GM19328 (cell line): ENCODE results near the gene RAB44.

ENCODE experiments used
- ATAC-seq: cut with Tn5 transposase; IDR thresholded peaks from one replicate; pipeline ENCODE4 v1.9.1; 2021; ENCODE audit warnings: mild to moderate bottlenecking, moderate library complexity; ENCODE audit not compliant: unreplicated experiment

The RAB44 gene

DNA sequence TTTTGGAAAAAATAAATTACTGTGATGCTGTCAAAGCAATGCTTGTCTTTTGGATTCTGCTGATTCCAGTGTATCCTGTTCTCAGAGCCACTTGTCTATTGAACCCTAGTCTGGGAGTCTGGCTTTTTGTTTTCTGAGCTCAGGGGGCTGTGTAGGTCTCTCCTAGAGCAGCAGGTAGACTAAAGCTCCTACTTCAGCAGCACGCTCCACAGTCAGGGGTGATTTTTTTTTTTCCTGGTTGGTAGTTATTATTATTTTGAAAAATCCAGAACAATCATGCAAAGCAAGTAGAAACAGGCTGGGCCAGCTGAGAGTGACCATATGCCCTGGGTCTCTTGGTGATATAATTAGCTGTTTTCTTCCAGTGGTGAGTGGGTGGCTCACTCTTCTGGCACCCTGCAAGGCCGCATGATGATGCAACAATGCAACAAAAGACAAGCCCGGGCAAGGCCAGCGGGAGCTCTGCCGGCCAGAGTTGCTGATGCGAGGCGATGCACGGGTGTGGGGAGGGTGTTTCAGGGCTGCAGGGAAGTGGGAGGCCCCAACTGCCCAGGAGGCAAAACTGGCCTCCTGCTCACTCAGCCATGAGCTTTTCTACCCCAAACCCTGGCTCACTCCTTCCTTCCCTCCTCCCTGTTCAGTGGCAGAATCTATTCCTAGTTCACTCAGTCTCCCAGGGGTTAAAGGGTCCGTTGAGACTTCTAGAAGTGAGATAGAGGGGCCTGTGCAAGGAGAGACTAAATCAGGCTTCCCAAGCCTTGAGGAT is 30.6 kb upstream of the RAB44 start:
- peak; percentile 69 for ATAC-seq

DNA sequence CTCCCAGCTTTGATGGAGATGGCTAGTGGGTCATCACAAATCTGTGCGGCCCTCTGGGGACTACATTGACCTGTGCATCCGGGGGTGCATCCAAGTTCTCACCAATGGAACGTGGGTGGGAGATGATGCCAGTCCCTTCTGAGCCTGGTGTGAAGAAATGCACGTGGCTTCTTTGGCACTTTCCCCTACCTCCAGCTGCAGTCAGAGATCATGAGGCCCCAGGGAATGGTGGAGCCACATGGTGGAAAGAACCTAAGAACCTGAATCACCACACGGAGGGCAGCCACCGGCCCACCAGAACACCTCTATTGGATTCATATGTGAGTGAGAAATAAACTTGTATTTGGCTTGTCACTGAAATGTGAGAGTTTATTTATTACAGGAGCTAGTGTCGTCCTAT is 29.0 kb upstream of the RAB44 start:
- no peak for ATAC-seq

DNA sequence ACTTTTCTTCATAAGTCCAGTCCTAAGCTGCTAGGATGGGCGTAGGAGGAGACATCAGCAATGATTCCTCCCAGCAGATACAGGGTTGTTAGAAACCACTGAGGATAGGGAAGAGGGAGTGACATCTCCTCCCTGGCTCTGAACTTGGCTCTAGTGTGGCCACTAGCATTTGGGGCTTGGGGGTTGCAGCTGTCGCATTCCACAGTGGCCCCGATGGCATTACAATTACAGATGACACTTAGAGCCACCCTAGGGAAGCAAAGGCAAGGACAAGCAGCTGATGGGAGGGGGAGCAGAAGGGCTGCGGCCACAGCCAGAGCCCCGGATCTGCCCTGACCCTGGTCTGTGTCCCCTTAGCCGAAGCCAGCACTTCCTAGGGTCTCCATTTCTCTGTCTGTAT is 28.6 kb upstream of the RAB44 start:
- no peak for ATAC-seq

DNA sequence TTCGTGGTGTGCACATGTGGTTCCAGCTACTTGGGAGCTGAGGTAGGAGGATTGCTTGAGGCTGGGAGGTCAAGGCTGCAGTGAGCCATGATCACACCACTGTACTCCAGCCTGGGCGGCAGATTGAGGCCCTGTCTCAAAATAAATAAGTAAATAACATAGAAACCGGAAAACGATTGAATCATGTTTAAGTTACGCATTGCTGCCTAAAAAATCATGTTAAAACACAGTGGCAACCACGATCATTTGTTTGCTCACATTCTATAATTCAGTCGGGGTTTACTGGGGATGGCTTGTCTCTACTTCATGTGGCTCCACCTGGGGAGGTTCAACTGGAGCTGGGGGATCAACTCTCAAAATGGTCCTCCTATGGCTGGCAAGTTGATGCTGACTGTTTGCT is 27.4 kb upstream of the RAB44 start:
- ATAC-seq, result no peak

DNA sequence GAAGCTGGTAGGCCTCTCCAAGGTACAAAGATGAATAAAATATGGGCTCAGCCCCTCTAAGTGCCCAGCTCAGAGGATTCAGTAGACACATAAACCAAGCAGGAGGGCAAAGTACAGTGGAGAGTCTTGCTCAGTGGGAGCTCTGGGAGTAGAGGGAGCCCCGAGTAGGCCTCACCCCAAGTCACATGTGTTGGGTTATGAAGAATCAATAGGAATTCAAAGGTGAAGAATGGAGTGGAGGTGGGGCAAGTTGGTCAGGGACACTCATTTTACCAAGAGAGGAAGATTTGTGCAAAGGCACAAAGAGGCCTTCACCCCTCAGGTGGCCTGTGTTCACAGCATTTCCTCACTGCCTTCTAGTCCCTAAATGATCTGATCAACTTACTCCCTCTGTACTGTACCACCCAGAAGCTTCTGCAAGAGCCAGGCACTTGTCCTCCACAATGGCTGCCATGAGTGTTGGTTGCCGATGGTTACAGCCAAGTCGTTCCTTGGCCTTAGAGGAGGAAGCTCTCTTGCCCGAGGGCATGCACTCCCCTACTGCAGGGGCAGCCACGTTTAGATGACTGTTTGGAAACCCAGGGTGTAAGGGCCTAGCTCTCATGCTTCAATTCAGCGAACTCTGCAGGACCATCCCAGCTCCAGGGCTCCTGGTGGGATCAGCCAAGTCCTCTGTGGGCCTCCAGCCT is 25.8 kb upstream of the RAB44 start:
- ATAC-seq, result no peak

DNA sequence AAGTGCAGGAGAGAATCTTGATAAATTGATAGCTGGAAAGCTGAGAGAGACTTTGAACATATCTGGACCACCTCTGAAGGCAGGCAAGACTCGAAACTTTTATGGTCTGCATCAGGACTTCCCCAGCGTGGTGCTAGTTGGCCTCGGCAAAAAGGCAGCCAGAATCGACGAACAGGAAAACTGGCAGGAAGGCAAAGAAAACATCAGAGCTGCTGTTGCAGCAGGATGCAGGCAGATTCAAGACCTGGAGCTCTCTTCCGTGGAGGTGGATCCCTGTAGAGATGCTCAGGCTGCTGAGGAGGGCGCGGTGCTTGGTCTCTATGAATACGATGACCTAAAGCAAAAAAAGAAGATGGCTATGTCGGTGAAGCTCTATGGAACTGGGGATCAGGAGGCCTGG is 23.7 kb upstream of the RAB44 start:
- no peak for ATAC-seq

DNA sequence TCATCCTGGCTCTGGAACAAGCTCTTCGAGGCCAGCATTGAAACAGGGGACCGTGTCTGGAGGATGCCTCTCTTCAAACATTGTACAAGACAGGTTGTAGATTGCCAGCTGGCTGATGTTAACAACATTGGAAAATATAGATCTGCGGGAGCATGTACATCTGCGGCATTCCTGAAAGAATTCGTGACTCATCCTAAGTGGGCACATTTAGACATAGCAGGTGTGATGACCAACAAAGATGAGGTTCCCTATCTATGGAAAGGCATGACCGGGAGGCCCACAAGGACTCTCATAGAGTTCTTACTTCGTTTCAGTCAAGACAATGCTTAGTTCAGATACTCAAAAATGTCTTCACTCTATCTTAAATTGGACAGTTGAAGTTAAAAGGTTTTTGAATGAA is 22.7 kb upstream of the RAB44 start:
- ATAC-seq, result no peak

DNA sequence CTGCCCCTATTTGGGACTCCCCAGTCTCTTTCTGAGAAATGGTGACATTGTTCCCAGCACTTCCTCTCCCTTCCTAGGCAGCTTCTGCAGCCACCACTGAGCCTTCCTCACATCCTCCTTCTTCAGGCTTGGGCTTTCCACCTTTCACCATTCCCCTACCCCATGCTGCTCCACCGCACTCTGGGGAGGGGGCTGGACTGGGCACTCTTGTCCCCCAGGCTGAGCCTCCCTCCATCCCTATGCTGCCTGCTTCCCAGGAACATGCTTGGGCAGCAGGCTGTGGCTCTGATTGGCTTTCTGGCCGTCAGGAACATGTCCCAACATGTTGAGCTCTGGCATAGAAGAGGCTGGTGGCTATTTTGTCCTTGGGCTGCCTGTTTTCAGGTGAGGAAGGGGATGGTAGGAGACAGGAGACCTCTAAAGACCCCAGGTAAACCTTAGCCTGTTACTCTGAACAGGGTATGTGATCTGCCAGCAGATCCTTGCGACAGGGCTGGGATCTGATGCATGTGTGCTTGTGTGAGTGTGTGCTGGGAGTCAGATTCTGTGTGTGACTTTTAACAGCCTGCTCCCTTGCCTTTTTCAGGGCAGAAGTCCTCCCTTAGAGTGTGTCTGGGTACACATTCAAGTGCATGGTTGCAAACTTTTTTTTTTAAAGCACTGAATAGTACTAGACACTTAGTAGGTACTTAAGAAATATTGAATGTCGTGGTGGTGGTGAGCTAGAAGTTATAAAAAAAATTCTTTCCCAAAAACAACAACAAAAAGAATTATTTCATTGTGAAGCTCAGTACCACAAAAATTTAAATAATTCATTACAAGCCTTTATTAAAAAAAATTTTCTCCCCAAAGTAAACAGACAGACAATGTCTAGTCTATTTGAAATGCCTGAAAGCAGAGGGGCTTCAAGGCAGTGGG is 21.2 kb upstream of the RAB44 start:
- no peak for ATAC-seq

DNA sequence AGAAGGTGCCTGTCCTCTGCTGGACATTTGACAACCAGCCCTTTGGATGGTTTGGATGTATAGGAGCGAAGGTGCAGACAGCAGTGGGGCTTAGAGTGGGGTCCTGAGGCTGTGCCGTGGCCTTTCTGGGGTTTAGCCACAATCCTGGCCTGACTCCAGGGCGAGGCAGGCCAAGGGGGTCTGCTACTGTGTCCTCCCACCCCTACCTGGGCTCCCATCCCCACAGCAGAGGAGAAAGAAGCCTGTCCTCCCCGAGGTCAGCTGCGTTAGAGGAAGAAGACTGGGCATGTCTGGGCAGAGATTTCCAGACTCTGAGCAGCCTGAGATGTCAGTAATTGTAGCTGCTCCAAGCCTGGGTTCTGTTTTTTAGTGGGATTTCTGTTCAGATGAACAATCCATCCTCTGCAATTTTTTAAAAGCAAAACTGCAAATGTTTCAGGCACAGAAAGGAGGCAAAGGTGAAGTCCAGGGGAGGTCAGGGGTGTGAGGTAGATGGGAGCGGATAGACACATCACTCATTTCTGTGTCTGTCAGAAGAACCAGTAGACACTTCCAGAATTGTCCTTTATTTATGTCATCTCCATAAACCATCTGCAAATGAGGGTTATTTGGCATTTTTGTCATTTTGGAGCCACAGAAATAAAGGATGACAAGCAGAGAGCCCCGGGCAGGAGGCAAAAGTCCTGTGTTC is 20.4 kb upstream of the RAB44 start:
- ATAC-seq, result no peak

DNA sequence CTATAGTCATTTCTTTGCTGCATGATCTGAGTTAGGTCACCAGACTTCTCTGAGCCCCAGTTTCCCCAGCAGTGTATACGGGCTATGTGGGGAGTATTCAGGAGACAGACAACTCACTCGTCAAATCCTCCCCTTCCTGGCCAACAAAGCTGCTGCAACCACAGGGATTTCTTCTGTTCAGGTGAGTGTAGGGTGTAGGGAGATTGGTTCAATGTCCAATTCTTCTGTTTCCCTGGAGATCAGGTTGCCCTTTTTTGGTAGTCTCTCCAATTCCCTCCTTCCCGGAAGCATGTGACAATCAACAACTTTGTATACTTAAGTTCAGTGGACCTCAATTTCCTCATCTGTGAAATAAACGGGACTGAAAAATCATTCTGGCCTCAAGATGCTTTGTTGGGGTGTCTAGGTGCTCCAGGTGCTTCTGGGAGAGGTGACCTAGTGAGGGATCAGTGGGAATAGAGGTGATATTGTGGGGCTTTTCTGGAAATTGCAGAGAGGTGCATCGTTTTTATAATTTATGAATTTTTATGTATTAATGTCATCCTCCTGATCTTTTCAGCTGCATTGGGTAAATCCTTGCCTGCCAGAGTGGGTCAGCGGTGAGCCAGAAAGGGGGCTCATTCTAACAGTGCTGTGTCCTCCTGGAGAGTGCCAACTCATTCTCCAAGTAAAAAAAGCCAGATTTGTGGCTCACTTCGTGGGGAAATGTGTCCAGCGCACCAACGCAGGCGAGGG is 19.7 kb upstream of the RAB44 start:
- no peak for ATAC-seq

DNA sequence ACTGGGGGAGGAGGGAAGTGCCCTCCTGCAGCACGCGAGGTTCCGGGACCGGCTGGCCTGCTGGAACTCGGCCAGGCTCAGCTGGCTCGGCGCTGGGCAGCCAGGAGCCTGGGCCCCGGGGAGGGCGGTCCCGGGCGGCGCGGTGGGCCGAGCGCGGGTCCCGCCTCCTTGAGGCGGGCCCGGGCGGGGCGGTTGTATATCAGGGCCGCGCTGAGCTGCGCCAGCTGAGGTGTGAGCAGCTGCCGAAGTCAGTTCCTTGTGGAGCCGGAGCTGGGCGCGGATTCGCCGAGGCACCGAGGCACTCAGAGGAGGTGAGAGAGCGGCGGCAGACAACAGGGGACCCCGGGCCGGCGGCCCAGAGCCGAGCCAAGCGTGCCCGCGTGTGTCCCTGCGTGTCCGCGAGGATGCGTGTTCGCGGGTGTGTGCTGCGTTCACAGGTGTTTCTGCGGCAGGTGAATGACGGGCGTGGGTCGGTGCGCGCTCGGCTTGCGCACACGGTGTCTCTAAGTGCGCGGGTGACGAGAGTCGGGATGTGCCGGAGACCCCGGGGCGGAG is 19.1 kb upstream of the RAB44 start, which contains the start of gene CDKN1A:
Gene CDKN1A, plus strand, starts transcription at position 227 of the 555 bp plus-strand sequence. CDS start 5,388 bp downstream, outside the sequence.
- ATAC-seq, result peak; percentile 54

DNA sequence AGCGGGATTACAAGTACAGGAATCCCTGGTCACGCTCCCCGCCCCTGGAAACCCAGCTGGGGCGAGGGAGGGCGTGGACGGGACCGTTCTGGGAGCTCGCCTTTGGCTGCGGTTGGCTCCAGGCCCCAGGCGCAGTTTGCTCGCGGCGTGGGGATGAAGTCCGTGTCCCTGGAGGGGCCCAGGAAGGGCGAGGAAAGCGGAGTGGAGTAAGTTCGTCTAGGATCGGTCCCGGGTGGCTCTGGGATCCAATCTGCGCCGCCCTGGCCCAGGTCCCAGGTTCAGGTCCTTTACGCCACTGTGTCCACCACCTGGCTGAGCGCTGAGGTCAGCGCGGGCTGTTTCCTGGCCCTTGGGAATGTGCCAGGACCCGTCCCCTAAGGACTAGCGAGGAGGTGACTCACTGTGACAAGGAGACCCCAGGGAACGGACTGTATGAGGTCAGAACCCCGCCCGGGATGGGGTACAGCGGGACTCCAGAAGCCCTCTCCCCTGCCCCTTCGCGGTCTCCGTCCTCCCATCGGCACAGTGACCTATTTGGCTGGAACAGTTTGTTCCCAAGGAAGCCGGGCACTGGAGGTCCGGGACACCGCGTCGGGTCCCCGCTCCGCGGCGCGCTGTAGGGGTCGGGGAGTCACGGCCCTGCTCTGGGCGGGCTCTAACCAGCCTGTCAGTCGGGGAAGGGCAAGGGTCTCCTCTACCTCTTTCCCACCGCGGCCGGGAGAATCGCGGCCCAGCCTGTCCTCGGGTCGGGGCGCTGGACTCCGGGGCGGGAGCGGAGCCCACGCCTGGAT is 18.4 kb upstream of the RAB44 start:
- no peak for ATAC-seq

DNA sequence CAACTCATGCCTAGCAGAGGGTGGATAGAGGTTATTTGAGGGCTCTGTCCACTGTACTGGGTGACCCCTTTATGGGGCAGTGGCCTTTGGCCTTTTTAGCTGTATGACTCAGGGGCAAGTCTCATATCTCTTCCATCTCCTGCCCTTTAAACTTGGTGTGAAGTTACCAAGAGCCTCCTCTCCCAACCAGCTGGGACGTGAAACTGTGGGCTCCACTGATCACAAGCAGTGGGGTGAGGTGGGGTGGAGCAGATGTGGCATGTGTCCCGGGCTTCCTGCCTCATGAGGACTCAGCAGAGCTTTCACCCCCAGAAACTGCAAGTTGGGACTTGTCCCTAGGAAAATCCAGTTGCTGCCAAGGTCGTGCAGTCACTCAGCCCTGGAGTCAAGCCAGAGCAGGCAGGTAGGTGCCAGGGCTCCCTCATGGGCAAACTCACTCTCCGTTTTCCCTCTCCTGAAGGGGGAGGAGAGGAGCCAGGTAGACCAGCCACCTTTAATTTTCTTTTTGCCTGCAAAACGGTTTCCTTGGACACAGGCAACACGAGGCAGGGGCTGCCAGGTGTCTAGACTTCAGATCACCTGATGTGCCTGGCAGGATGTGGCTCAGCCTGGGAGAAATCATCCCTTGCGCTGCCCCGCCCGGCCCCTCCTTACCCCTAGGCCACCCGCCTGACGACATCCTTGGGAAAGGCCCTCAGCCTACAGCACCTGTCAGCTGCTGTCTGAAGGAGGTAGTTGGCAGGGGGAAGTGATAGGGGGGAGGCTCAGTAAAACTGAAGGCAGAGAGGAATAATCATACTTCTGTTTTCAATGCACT is 15.1 kb upstream of the RAB44 start:
- ATAC-seq, result no peak

DNA sequence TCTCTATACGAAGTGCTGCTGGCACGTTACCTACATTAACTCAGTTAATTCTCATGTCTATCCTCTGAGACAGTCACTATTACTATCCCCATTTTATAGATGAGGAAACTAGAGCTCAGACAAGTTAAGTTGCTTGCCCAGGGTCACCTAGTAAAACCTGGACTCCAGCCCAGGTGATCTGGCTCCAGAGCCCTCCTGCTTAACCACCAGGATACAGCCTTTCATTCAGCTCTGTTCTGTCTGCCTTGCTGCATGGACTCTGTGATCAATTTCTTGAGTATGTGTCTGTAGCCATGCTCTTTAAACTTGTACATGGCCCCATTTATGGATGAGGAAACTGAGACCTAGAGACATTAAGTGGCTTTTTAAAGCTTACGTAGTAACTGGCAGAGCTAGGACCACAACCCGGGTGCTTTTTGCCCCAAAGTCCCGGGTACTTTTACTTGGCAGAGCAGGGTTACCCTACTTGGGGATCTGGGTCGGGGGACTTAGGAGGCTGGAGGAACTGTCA is 14.4 kb upstream of the RAB44 start:
- no peak for ATAC-seq

DNA sequence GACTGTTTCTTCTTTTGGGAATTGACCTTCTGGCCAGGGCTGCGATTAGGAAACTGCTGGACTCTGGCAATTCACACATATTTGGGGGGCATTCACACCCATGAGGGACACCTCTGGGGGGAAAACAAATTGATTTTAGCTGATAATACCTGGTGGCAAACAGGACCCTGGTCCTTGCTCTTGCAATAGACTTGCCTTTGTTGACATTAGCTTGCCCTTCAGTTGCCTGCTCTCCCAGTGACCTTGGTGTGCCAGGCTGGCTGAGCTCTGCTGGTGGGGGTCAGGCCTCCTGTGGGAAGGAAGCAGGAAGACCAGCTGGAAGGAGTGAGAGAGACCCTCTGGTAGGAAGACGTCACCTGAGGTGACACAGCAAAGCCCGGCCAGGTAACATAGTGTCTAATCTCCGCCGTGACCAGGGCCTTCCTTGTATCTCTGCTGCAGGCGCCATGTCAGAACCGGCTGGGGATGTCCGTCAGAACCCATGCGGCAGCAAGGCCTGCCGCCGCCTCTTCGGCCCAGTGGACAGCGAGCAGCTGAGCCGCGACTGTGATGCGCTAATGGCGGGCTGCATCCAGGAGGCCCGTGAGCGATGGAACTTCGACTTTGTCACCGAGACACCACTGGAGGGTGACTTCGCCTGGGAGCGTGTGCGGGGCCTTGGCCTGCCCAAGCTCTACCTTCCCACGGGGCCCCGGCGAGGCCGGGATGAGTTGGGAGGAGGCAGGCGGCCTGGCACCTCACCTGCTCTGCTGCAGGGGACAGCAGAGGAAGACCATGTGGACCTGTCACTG is 13.8 kb upstream of the RAB44 start:
- no peak for ATAC-seq

DNA sequence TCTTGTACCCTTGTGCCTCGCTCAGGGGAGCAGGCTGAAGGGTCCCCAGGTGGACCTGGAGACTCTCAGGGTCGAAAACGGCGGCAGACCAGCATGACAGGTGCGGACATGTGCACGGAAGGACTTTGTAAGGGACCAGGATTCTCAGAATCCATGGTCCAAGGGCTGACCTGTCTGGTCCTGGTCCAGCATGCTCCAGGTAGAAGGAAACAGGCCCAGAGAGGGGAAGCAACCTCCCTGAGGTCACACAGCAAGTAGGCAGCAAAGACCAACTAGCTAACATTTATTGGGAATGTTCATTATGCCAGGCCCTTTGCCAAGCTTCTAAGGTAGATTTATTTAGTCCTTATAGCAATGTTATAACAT is 13.2 kb upstream of the RAB44 start:
- ATAC-seq, result no peak

DNA sequence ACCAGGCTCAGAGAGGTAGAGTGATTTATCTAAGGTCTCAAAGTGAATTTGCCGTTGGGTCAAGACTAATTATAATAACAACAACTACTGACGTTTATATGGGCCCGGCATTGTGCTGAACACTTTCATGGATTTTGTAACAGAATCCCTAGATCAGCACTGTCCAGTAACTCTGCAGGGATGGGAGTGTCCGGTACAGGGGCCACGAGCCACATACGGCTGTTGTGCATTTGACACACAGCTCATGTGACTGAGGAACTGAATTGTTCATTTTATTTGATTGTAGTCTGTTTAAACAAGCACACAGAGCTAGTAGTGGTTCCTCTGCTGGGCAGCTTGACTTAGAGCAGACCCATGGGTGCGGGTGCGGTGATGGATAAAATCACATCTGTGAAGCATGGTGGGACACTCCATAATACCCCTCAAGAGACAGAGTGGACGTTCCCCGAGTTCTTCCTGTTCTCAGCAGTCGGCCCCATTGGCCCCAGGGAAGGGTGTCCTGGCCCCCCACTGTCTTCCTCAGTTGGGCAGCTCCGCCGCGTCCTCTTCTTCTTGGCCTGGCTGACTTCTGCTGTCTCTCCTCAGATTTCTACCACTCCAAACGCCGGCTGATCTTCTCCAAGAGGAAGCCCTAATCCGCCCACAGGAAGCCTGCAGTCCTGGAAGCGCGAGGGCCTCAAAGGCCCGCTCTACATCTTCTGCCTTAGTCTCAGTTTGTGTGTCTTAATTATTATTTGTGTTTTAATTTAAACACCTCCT is 12.3 kb upstream of the RAB44 start:
- no peak for ATAC-seq
